H1 (cell line): ENCODE data around the gene DBR1. TPM values are rescaled to one million over a fixed set of nuclear protein-coding genes. Genes with fewer than 3 reads are reported as not detected.

Experiments
- CTCF ChIP-seq, 3 experiments: IDR thresholded peaks; 1 replicate in 2 of 3; 2 replicates in 1 of 3; pipeline versions ENCODE4 v1.5.1 to v1.6.1; 2011; ENCODE audit warnings: low read length in 3 of 3, mild to moderate bottlenecking in 3 of 3, inconsistent platforms in 2 of 3, low read depth in 1 of 3, moderate library complexity in 1 of 3; ENCODE audit not compliant: insufficient read depth in 1 of 3; ENCODE audit errors: control extremely low read depth in 1 of 3
- RNF2 ChIP-seq: fragments of 200-900, 300-1000 bp; sonication (generic); IDR thresholded peaks from 2 replicates; pipeline ENCODE4 v1.7.1; 2016; ENCODE audit warnings: borderline replicate concordance, low read depth, mild to moderate bottlenecking, antibody characterized with exemption, low read length; ENCODE audit not compliant: poor library complexity, severe bottlenecking; ENCODE audit errors: missing control alignments
- polyA plus RNA-seq, 7 experiments: library from polyadenylated mRNA; depleted of rRNA in 3 of 7; stranded (reverse) in 5 of 7; unstranded in 2 of 7; fragments of >200 nt in 5 of 7; fragments of 200-250 nt in 2 of 7; gene quantifications; 1 replicate in 5 of 7; 2 replicates in 1 of 7; 4 replicates in 1 of 7; pipeline versions ENCODE4 v1.2.1 to v1.2.3, GENCODE V29; 2011 to 2013; ENCODE audit warnings: missing spikeins in 2 of 7, mixed read lengths in 2 of 7
- total RNA-seq: library from RNA; stranded (reverse); fragmentation: NEBNext Ultra II Directional; extraction: Animal tissue kit (Norgen Biotek cat#: 25700); gene quantifications from 2 replicates; pipeline ENCODE4 v1.2.1, GENCODE V29; 2021

The DBR1 gene
- total and polyA plus RNA-seq, 2 of the 8 experiments (the other 6 are each of a cell fraction or from before 2014, with no cell fraction given) = 10.1 to 18.3 TPM

GRCh38 chr3:138222942-138223287 is 48.2 kb upstream of the DBR1 start (continued):
- no peak for TF ChIP-seq RNF2
- TF ChIP-seq CTCF (IDR thresholded peaks at IDR 0.05; ENCODE audit: control extremely low read depth in 1 of 3, insufficient read depth in 1 of 3, low read depth in 1 of 3, low read length in 3 of 3) = no peak
